GM12874 (cell line): Measurements from ENCODE around the gene SLC15A4.

Experiments used
- TF ChIP-seq, protein P1 (sequence below): IDR thresholded peaks from 2 replicates; pipeline ENCODE4 v1.5.1; 2011; ENCODE audit warnings: low read depth, mild to moderate bottlenecking, control low read depth, low read length, moderate library complexity; ENCODE audit not compliant: insufficient read depth

The SLC15A4 gene

GRCh38 chr12:128814411-128815261 is 9.1 kb downstream of the SLC15A4 start:
- TF ChIP-seq, protein P1, sequence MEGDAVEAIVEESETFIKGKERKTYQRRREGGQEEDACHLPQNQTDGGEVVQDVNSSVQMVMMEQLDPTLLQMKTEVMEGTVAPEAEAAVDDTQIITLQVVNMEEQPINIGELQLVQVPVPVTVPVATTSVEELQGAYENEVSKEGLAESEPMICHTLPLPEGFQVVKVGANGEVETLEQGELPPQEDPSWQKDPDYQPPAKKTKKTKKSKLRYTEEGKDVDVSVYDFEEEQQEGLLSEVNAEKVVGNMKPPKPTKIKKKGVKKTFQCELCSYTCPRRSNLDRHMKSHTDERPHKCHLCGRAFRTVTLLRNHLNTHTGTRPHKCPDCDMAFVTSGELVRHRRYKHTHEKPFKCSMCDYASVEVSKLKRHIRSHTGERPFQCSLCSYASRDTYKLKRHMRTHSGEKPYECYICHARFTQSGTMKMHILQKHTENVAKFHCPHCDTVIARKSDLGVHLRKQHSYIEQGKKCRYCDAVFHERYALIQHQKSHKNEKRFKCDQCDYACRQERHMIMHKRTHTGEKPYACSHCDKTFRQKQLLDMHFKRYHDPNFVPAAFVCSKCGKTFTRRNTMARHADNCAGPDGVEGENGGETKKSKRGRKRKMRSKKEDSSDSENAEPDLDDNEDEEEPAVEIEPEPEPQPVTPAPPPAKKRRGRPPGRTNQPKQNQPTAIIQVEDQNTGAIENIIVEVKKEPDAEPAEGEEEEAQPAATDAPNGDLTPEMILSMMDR = no peak

DNA sequence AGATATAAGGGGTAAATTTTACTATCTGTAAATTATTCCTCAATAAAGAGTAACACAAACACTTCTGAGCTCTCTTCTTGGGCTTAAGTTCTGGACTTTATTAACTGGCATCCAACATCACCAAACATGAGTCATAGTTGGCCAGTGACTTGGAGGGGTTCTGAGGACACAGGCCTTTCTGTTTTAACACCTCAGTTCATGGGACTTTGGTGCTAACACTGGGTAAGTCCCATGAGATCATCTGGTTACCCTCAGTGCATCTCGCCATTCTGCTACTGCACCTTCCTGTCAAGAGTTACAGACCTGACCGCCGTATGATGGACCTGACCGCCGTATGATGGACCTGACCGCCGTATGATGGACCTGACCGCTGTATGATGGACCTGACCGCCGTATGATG is 9.9 kb downstream of the SLC15A4 start:
- TF ChIP-seq, protein P1 = no peak

GRCh38 chr12:128813392-128813791 is 10.4 kb downstream of the SLC15A4 start:
- TF ChIP-seq, protein P1 = no peak

DNA sequence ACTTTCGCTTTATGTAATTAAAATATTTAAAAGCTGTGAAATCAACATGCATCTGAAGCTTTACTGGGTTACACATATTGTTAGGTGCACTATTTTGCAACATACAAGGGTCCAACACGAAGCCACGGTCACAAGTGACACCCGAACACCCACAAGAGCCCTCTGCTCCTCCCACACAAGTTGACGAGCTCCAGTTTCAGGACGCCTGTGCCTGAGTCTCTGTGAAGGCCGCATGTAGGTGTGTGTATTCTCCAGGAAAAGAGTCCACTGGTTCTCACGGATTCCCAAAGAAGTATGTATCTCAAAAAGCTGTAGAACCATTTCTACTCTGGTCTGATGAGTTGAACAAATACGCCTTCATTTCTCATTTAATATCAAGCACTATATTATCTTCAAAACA is 12.0 kb downstream of the SLC15A4 start:
- TF ChIP-seq, protein P1 = no peak

DNA sequence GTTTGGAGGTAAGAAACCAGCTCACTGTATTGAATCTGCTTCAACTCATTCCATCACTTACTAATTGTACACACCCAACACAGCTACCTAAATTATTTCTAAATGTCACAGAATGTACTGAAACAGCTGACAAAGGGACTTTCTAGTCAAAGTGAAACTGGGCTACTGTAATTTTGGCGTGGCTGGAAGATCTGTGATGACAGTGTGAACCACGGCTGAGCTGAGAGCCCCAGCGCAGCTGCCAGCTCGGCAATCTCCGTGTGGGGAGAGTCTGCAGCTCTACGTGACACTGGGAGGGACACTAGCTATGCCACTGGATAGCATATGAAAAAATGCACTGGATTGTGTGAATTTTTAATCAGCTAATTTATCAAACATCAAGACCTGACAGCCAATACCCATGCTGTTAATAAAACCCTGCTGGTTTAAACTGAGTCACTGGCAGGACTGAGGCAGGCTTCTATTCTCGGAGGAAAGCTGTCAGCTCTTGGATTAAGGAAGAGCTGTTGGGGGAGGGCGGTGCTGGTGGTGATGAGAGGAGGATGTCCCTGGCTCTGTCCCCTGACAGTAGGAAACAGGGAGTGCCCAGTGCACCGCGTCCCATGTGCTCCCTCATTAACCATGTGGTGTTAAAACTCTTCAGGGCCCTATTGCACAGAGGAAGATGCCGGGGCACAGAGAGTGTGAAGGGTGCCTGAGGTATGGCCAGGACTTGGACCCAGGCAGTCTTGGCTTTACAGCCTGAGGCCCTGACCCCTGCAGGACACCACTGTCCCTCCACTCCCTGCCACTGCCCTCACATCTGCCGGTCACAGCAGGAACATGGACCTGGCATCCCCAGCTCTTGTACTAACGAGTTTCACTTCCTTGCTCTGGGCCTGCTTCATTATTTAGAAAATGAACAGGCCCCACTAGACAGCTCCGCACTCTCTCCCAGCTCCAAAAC is 13.3 kb downstream of the SLC15A4 start:
- TF ChIP-seq, protein P1 = no peak

- TF ChIP-seq, protein P1 = no peak
These were observed 15.1 kb downstream of the SLC15A4 start for GRCh38 chr12:128808651-128809050.

DNA sequence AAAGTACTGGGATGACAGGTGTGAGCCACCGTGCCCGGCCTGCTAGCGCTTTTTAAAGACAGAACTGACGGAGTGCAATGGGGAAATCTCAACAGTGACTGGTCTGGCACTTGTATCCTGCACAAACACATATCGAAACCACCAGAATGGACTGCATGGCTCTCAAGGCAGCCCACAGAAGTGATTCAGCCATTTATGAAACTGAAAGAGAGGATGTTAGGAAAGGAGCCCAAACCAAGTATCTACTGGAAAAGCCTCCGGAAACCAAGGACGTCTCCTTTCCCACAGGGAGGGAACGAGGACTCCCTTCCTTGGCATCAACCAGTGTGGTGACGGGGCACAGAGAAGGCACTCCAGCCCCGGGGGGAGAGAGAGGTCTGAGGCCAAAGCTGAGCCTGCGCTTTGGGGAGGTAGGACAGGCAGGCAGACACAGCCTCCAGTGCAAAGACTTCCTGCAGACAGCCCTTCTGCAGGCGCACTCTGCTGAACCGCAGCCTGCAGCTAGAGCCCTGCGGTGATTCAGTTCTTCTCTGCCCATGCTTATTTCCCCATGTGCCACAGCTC is 16.5 kb downstream of the SLC15A4 start:
- TF ChIP-seq, protein P1 = no peak
